ENCODE measurements around the gene SSBP4. TPM values are rescaled to one million over a fixed set of nuclear protein-coding genes. Genes with fewer than 3 reads are reported as not detected.
A peak's percentile ranks its signal among the peaks of the same experiment; 100 is the strongest.
"Not testable (repeated sequence)": the region's sequence is repeated elsewhere in the genome, so short reads cannot be mapped to it uniquely, and the experiment has no call there.

SSBP4 gene
- total and polyA plus RNA-seq, 5 experiments from 2014 or later, result 41.3 to 78.8 (median 48.1) TPM

GRCh38 chr19:18397242-18398202 is 21.7 kb upstream of the SSBP4 start, which contains the start of gene LRRC25:
Gene LRRC25, minus strand, starts transcription at chr19:18397622. Its CDS starts 659 bp downstream, at chr19:18396963.
- POLR2A ChIA-PET, result interaction anchor here (0.6 kb wide), 1 partner anchor 141 kb away, joined by 3 read pairs; no protein-coding TSS in a partner anchor
- Mint-ChIP-seq H3K4me3 (peak within 1 kb of the TSS in 4 of 10 donors; percentile 10 to 61 (median 29)), H3K27me3 (peaks cover 2 to 50% (median 9%) of the 10 kb centered on the region in 5 donors), H3K9me3 (no peaks in the 10 kb centered on the region), H3K4me1 (peaks cover 3 to 22% (median 7%) of the 10 kb centered on the region in 4 donors), H3K36me3 (no peaks in the 10 kb centered on the region), H3K27ac (peak within 1 kb of the TSS in 1 of 10 donors; percentile 21)
- ATAC-seq, result peak; percentile 64 to 66
- DNase-seq, result peak in 1 of 10 donors; percentile 21

- ATAC-seq, result no peak
- Mint-ChIP-seq H3K36me3 (no peaks in the 10 kb centered on the region), H3K9me3 (no peaks in the 10 kb centered on the region), H3K27ac (peak overlapping the region in 1 of 10 donors; percentile 1), H3K27me3 (peaks cover under 1 to 40% (median 7%) of the 10 kb centered on the region in 5 donors), H3K4me3 (no peak overlapping the region), H3K4me1 (peaks cover 3 to 26% (median 7%) of the 10 kb centered on the region in 4 donors)
- POLR2A ChIA-PET, result no interaction called here
- DNase-seq, result no peak
These were observed 20.2 kb upstream of the SSBP4 start for GRCh38 chr19:18399008-18399407.

GRCh38 chr19:18401580-18402112 is 17.6 kb upstream of the SSBP4 start:
- no peak for DNase-seq
- ATAC-seq, result no peak
- POLR2A ChIA-PET, result interaction anchor here (1.2 kb wide), 1 partner anchor 17 kb away, joined by 3 read pairs; no protein-coding TSS in a partner anchor
- Mint-ChIP-seq H3K36me3 (no peaks in the 10 kb centered on the region), H3K27me3 (peaks cover 0 to 22% (median 5%) of the 10 kb centered on the region in 5 donors), H3K27ac (peak overlapping the region in 3 of 10 donors; percentile 36 to 71 (median 38)), H3K4me1 (peaks cover 3 to 26% (median 7%) of the 10 kb centered on the region in 4 donors), H3K9me3 (no peaks in the 10 kb centered on the region), H3K4me3 (peak overlapping the region in 1 of 10 donors; percentile 11)

- POLR2A ChIA-PET, result interaction anchor here (1.2 kb wide), 1 partner anchor 16 kb away, joined by 3 read pairs; no protein-coding TSS in a partner anchor
- Mint-ChIP-seq H3K4me1 (peaks cover 2 to 23% (median 3%) of the 10 kb centered on the region in 4 donors), H3K4me3 (peak overlapping the region in 1 of 10 donors; percentile 64), H3K27me3 (peaks cover 0 to 13% (median 2%) of the 10 kb centered on the region in 5 donors), H3K27ac (peak overlapping the region in 2 of 10 donors; percentile 21 to 31)
- ATAC-seq, H3K36me3 Mint-ChIP-seq, H3K9me3 Mint-ChIP-seq, DNase-seq: not testable (repeated sequence)
These were observed 16.5 kb upstream of the SSBP4 start for GRCh38 chr19:18402455-18403248.

GRCh38 chr19:18405754-18406153 is 13.4 kb upstream of the SSBP4 start:
- POLR2A ChIA-PET, result interaction anchor here (0.7 kb wide), 1 partner anchor 73 kb away, joined by 5 read pairs; no protein-coding TSS in a partner anchor
- H3K27ac Mint-ChIP-seq, H3K4me3 Mint-ChIP-seq: not testable (repeated sequence)

GRCh38 chr19:18406749-18407148 is 12.4 kb upstream of the SSBP4 start:
- Mint-ChIP-seq H3K4me3 (no peak overlapping the region), H3K4me1 (peaks cover 0 to 19% (median 4%) of the 10 kb centered on the region in 4 donors), H3K36me3 (no peaks in the 10 kb centered on the region), H3K9me3 (no peaks in the 10 kb centered on the region), H3K27me3 (peaks cover 0 to 7% (median 3%) of the 10 kb centered on the region in 5 donors), H3K27ac (no peak overlapping the region)
- POLR2A ChIA-PET, result no interaction called here
- ATAC-seq (no peak), DNase-seq (no peak)

More at GRCh38 chr19:18405754-18406153, 13.4 kb upstream of the SSBP4 start:
- H3K9me3 Mint-ChIP-seq, H3K36me3 Mint-ChIP-seq, H3K27me3 Mint-ChIP-seq, DNase-seq, ATAC-seq: not testable (repeated sequence)
- peaks cover 0 to 26% (median 4%) of the 10 kb centered on the region in 4 donors for H3K4me1 Mint-ChIP-seq

GRCh38 chr19:18408053-18408476 is 11.1 kb upstream of the SSBP4 start:
- Mint-ChIP-seq H3K9me3 (no peaks in the 10 kb centered on the region), H3K27me3 (peaks cover 2 to 13% (median 4%) of the 10 kb centered on the region in 5 donors), H3K27ac (no peak overlapping the region), H3K36me3 (no peaks in the 10 kb centered on the region), H3K4me3 (no peak overlapping the region), H3K4me1 (peaks cover 0 to 12% (median 4%) of the 10 kb centered on the region in 4 donors)
- DNase-seq (no peak), ATAC-seq (peak in 1 of 2 donors; percentile 32)
- POLR2A ChIA-PET, result no interaction called here

GRCh38 chr19:18412610-18413239 is 6.5 kb upstream of the SSBP4 start:
- Mint-ChIP-seq H3K4me1 (peaks cover 15 to 44% (median 35%) of the 10 kb centered on the region in 4 donors), H3K9me3 (no peaks in the 10 kb centered on the region), H3K27me3 (peaks cover 2 to 39% (median 9%) of the 10 kb centered on the region in 5 donors), H3K36me3 (no peaks in the 10 kb centered on the region), H3K4me3 (no peak overlapping the region), H3K27ac (peak overlapping the region in 1 of 10 donors; percentile 43)
- POLR2A ChIA-PET, result interaction anchor here (0.7 to 1.1 kb wide), 4 partner anchors 13 to 617 kb away, joined by 3 to 6 read pairs (median 4); no protein-coding TSS in a partner anchor
- ATAC-seq (no peak), DNase-seq (no peak)

- peaks cover 26 to 52% (median 48%) of the 10 kb centered on the region in 4 donors for H3K4me1 Mint-ChIP-seq
- peak overlapping the region in 4 of 10 donors; percentile 19 to 87 (median 62) for H3K27ac Mint-ChIP-seq
- peak overlapping the region in 6 of 10 donors; percentile 28 to 66 (median 50) for H3K4me3 Mint-ChIP-seq
- H3K27me3 Mint-ChIP-seq, result peaks cover 2 to 49% (median 13%) of the 10 kb centered on the region in 5 donors
- DNase-seq (no peak), ATAC-seq (no peak)
- POLR2A ChIA-PET, result interaction anchor here (0.8 to 3.5 kb wide), 7 partner anchors 7 to 134 kb away, joined by 3 to 21 read pairs (median 3); partner anchors contain the start of gene JUND
- no peaks in the 10 kb centered on the region for H3K9me3 Mint-ChIP-seq
- no peaks in the 10 kb centered on the region for H3K36me3 Mint-ChIP-seq
These were observed 4.6 kb upstream of the SSBP4 start for GRCh38 chr19:18414504-18415177.

GRCh38 chr19:18415178-18415867 is 3.9 kb upstream of the SSBP4 start:
- no peaks in the 10 kb centered on the region for H3K9me3 Mint-ChIP-seq
- H3K27me3 Mint-ChIP-seq, result peaks cover 2 to 49% (median 13%) of the 10 kb centered on the region in 5 donors
- no peak for ATAC-seq
- no peak for DNase-seq
- POLR2A ChIA-PET, result interaction anchor here (0.9 to 3.5 kb wide), 5 partner anchors 9 to 135 kb away, joined by 3 to 21 read pairs (median 3); partner anchors contain the start of gene JUND
- peak overlapping the region in 5 of 10 donors; percentile 3 to 75 (median 51) for H3K27ac Mint-ChIP-seq
- no peaks in the 10 kb centered on the region for H3K36me3 Mint-ChIP-seq
- H3K4me1 Mint-ChIP-seq, result peaks cover 28 to 53% (median 52%) of the 10 kb centered on the region in 4 donors
- peak overlapping the region in 8 of 10 donors; percentile 13 to 85 (median 60) for H3K4me3 Mint-ChIP-seq
